Endometrium (tissue), 2 donors: ENCODE measurements around the gene TMEM132A.
"Not testable (repeated sequence)": the region's sequence is repeated elsewhere in the genome, so short reads cannot be mapped to it uniquely, and the experiment has no call there.

ENCODE experiments used
- FAIRE-seq: peaks from 2 replicates; lab custom pipeline; 2012; peaks lifted over from hg19 to GRCh38; lab: Jason Lieb, UNC
- donor health status: control.
- donor health status: control.

Gene TMEM132A

GRCh38 chr11:60964801-60965200, 40.5 kb downstream of the TMEM132A start:
- FAIRE-seq: no peak

- no peak for FAIRE-seq
Measured at GRCh38 chr11:60966890-60967289, 42.6 kb downstream of the TMEM132A start.

- no peak for FAIRE-seq
Measured at GRCh38 chr11:60968223-60968622, 44.0 kb downstream of the TMEM132A start.

- no peak for FAIRE-seq
Measured at GRCh38 chr11:60970369-60970774, 46.1 kb downstream of the TMEM132A start.

- no peak for FAIRE-seq
Measured at GRCh38 chr11:60970890-60971289, 46.6 kb downstream of the TMEM132A start.

GRCh38 chr11:60971520-60971919, 47.3 kb downstream of the TMEM132A start, which contains the start of gene CD6:
CD6 (plus strand) TSS chr11:60971680; CDS start chr11:60971866, 186 bp downstream.
- FAIRE-seq: no peak

GRCh38 chr11:60972182-60973030, 48.1 kb downstream of the TMEM132A start:
- no peak for FAIRE-seq

- no peak for FAIRE-seq
Measured at GRCh38 chr11:60973699-60974098, 49.4 kb downstream of the TMEM132A start.

- not testable (repeated sequence) for FAIRE-seq
Measured at GRCh38 chr11:60974316-60974715, 50.1 kb downstream of the TMEM132A start.

- FAIRE-seq: no peak
Measured at GRCh38 chr11:60974726-60975125, 50.5 kb downstream of the TMEM132A start.

GRCh38 chr11:60977224-60977623, 53.0 kb downstream of the TMEM132A start:
- no peak for FAIRE-seq

GRCh38 chr11:60977836-60978235, 53.6 kb downstream of the TMEM132A start:
- FAIRE-seq: no peak

- no peak for FAIRE-seq
Measured at GRCh38 chr11:60978546-60979380, 54.5 kb downstream of the TMEM132A start.

- no peak for FAIRE-seq
Measured at GRCh38 chr11:60981515-60981914, 57.3 kb downstream of the TMEM132A start.

- FAIRE-seq: no peak
Measured at GRCh38 chr11:60982184-60982583, 57.9 kb downstream of the TMEM132A start.

- FAIRE-seq: no peak
Measured at GRCh38 chr11:60984149-60984548, 59.9 kb downstream of the TMEM132A start.

- no peak for FAIRE-seq
Measured at GRCh38 chr11:60984636-60985035, 60.4 kb downstream of the TMEM132A start.

GRCh38 chr11:60985501-60985900, 61.2 kb downstream of the TMEM132A start:
- FAIRE-seq: no peak

- FAIRE-seq: no peak
Measured at GRCh38 chr11:60985991-60986915, 62.0 kb downstream of the TMEM132A start.
